Stimulated activated CD4-positive, alpha-beta T cell treated with anti-CD3 and anti-CD28 coated beads, Interleukin-1b, Interleukin-23, amount 100 ng/mL, for 1 hour (primary cell): ENCODE measurements around the gene ZFYVE1.
"Not testable (repeated sequence)": the region's sequence is repeated elsewhere in the genome, so short reads cannot be mapped to it uniquely, and the experiment has no call there.

Source experiments
- DNase-seq, 2 donors: peaks; one replicate each; pipeline ENCODE4 v3.0.0-alpha.2; 2020; ENCODE audit warnings: low read depth in 2 of 2

Gene ZFYVE1

DNA sequence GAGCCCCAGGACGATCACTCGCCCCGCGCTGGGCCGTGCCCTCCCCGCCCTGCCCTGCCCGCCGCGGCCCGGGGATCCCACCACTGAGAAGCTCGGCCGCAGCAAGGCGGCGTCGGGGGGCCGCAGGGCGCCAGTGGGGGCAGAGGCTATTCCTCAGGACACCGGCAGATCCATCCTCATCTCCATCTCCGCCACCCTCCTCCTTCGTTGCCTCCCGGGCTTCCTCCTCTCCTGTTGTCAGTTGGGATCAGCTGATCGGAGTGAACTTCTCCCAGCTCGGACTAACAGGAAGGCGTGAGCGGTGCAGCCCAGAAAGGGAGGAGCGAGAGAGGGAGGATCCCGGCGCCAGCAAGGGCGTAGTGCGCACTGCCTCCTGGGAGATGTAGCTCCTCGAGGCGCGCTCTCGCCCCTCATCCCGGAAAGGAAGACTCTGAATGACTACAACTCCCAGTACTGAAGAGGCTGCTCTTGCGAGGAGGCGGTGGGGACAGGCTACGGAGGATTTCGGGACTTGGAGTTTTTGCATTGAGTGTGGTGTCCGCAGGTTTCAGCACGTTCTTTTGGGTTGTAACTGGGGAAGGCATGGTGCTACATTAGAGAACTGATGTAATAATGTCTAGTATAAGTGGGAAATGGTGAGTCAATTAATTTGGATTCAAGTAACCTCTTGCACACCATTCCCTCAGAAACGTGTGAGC is at the start of gene ZFYVE1:
Gene ZFYVE1, minus strand, starts transcription at position 262 of the 698 bp plus-strand sequence. CDS start 2,598 bp downstream, outside the sequence.
- DNase-seq = peak; percentile 66 to 68

DNA sequence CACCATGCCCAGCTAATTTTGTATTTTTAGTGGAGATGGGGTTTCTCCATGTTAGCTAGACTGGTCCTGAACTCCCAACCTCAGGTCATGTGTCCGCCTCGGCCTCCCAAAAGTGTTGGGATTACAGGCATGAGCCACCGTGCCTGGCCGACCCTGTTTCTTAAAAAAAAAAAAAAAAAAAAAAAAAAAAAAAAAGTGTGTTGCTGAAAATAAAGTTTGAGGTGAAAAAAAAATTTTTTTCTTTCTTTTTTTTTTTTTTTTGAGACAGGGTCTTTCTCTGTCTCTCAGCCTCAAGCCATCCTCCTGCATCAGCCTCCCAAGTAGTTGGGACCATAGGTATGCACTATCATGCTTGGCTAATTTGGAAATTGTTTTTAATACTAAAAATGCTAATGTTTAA is 42.7 kb upstream of the ZFYVE1 start:
- DNase-seq = no peak

- no peak for DNase-seq
Measured at GRCh38 chr14:73058922-73059673, 32.2 kb upstream of the ZFYVE1 start.

DNA sequence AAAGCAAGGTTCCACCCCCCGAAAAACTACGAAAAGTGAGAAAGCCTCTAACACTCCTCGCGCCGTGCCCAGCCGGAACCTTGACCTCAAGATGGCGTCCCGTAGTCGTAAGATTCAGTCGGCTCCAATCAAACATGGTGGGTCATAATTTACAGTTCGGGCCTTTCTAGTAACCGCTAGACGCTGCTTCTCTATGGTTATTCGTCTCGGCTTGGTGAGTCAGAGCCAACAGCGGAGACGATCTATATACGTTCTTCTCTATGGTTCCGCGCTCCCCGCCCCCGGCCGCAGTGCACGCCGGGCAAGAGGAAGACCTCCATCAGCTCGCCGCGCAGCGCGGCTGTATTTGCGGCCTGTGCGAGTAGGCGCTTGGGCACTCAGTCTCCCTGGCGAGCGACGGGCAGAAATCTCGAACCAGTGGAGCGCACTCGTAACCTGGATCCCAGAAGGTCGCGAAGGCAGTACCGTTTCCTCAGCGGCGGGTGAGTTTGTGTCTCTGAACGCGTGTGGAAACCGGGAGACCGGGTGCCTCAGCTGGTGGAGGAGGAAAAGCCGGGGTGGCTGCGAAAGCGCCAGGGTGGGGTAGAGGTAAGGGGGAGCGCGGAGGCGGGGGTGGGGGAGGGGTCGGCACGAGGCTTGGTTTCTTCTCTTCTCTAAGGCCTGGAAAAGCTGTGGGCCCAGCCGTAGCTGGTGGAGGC is 31.5 kb upstream of the ZFYVE1 start, which contains the start of gene RBM25:
Gene RBM25, plus strand, starts transcription at position 311 of the 698 bp plus-strand sequence. CDS start 13,108 bp downstream, outside the sequence.
- DNase-seq = peak; percentile 84 to 88

GRCh38 chr14:73057944-73058223 is 31.0 kb upstream of the ZFYVE1 start:
- no peak for DNase-seq

DNA sequence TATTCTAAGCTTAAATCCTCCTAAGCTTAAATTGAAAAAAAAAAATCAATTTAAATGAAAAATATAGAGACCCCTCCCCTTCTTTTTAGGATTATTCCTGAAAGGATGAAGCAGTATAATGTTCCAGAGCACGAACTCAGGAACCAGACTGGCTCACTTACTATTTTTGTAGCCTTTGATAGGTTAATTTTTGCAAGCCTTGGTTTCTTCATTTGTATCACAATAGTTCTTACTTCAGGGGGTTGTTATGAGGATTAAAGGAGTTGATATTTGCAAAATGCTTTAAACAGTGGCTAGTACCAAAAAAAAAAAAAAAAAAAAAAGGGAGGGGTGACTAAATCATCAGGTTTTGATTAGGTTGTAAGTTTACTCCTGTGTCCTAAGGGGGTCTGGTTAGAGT is 28.3 kb upstream of the ZFYVE1 start:
- no peak for DNase-seq

- DNase-seq = no peak
Measured at GRCh38 chr14:73049428-73049827, 22.5 kb upstream of the ZFYVE1 start.

DNA sequence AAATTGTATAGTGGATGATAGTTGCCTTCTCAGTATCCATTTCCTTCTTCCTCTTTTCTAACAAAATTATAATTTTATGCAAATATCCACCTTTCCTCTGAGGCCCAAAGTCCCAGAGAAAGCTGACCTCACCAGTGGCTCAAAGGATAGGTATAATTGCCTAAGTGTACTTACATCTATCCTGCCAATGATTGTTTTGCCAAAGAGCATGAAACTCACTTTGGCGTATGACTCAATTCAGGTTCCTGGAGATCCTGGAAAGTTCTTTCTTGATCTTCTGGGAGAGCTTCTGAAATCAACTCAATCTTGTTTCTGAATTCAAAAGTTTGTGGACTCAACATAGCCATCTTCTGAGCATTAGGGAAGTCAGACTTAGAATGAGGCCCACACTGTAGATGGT is 20.9 kb upstream of the ZFYVE1 start:
- DNase-seq = no peak

DNA sequence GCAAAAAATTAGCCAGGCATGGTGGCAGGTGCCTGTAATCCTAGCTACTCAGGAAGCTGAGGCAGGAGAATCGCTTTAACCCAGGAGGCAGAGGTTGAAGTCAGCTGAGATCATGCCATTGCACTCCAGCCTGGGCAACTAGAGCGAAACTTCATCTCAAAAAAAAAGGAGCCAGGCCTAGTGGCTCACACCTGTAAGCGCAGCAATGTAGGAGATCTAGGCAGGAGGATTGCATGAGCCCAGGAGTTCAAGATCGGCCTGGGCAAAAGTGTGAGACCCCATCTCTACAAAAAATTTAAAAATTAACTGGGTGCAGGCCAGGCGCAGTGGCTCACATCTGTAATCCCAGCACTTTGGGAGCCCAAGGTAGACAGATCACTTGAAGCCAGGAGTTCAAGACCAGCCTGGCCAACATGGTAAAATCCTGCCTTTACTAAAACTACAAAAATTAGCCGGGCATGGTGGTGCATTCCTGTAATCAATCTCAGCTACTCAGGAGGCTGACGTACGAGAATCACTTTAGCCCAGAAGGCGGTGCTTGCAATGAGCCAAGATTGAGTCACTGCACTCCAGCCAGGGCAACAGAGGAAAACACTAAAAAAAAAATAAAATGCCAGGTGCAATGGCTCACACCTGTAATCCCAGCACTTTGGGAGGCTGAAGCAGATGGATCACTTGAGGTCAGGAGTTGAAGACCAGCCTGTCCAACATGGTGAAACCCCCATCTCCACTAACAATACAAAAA is 10.0 kb upstream of the ZFYVE1 start:
- not testable (repeated sequence) for DNase-seq

DNA sequence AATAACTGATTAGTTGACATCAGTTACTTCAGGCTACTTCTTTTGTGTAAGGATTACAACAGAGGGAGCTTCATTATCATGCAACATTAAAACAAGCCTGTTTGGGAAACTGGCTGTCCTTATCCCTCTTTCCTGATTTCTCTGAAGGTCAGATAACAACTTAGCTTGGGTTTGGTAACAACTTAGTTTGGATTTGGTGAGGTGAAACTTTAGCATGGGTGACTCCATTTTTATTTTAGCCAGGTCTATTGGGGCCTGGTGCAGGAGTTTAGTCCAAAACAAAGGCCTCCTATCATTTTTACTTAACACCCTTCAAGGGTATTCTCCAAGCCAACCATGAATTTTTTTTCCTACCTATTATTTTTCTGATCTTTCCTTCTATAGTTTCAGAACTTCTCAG is 1.1 kb upstream of the ZFYVE1 start:
- DNase-seq = no peak

- DNase-seq = no peak
Measured at GRCh38 chr14:73027546-73027945, 640 bp upstream of the ZFYVE1 start.

GRCh38 chr14:73026243-73026844 is 562 bp downstream of the ZFYVE1 start:
- DNase-seq = no peak

- no peak for DNase-seq
Measured at GRCh38 chr14:73025544-73025943, 1.4 kb downstream of the ZFYVE1 start.

- no peak for DNase-seq
Measured at GRCh38 chr14:73022051-73022450, 4.9 kb downstream of the ZFYVE1 start.

DNA sequence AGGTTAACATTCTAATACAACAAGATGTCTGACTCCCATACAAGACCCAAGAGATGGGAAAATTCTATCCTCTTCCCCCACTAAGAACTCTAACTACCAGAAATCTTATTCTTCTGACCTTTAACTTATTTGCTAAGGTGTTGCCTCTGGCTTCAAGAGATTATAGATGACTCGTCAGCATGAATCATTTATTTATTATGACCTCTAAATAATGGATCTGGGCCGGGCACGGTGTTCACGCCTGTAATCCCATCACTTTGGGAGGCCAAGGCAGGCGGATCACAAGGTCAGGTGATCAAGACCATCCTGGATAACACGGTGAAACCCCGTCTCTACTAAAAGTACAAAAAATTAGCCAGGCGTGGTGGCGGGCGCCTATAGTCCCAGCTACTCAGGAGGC is 10.9 kb downstream of the ZFYVE1 start:
- not testable (repeated sequence) for DNase-seq

DNA sequence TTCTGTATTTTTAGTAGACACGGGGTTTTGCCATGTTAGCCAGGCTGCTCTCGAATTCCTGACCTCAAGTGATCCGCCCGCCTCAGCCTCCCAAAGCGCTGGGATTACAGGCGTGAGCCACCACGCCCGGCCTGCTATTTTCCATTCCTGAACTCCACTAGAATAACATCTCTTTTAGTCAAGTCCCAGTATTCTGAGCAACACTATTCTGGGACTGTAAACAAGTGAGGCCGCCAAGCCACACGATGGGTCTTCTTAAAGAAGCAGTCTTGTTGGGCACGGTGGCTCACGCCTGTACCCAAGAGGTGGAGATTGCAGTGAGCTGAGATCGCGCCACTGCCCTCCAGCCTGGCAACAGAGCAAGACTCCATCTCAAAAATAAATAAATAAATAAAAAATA is 11.4 kb downstream of the ZFYVE1 start:
- not testable (repeated sequence) for DNase-seq

DNA sequence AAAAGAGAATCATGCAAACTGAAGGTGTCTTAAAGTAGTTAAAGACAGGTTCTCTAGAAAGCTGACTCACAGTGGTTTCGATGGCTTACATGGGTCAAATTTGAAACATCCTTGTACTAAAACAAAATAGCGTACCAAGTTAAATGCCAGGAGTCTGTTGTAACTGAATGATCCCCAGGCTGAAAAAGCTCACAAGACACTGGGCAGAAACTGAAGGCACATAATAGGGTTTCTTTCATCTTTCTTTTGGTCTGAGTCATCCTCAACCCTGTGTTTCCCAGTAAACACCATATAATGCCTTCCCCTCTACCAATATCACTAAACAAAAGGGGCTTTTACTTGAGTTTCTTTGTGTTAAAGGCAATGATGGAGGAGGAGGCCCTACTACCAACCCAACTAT is 12.8 kb downstream of the ZFYVE1 start:
- DNase-seq = no peak

DNA sequence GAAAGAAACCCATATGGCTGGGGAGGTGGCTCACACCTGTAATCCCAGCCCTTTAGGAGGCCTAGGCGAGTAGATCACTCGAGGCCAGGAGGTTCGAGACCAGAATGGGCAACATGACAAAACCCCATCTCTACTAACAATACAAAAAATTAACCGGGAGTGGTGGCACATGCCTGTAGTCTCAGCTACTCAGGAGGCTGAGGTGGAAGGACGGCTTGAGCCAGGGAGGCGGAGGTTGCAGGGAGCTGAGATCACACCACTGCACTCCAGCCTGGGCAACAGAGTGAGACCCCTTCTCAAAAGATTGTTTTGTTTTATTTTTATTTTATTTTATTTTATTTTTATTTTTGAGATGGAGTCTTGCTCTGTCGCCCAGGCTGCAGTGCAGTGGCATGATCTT is 15.7 kb downstream of the ZFYVE1 start:
- not testable (repeated sequence) for DNase-seq

DNA sequence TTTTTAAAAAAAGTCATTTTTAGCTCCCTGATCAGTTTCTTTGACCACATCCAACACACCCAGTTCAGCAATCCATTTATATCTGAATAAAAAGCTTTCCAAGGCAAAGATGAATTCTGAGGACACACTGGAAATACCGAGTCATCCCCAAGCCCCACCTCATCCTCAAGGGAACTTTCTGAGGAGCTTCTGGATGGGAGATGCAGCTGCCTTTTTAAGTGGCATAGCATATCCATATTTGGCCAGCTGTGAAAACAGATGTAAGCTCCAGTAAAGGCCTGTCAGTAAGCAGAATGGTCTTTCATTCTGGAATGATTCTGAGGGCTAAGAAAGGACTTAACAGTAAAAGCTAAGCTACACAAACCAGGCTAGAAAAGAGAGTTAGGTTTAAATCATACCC is 18.4 kb downstream of the ZFYVE1 start:
- no peak for DNase-seq

DNA sequence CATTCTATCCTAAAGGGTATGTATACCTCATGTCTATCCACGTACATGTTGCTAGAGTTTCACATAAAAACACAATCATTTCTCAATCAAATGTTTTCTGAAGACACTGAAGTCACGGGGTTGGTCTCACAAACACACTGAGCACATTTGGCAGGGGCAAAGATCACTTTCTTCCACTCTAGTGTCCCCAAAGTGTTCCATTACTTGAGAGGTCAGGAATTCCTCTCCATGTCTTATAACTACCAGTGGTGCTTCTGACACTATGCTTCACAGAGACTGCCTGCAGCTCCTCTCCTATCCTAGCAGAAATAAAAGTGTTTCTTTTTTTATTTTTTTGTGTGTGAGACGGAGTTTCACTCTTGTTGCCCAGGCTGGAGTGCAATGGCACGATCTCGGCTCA is 19.1 kb downstream of the ZFYVE1 start:
- DNase-seq = no peak

DNA sequence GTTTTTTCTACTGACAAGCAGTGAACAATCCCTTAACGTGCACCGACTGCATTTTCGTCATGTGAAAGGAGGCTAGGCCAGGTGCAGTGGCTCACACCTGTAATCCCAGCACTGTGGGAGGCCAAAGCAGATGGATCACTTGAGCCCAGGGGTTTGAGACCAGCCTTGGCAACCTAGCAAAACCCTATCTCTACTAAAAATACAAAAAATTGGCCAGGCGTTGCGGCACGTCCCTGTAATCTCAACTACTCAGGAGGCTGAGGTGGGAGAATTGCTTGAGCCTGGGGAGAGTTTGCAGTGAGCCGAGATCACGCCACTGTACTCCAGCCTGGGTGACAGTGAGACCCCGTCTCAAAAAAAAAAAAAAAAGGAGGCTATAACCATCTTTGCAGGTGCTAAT is 22.3 kb downstream of the ZFYVE1 start:
- DNase-seq = not testable (repeated sequence)

GRCh38 chr14:73003681-73004080 is 23.2 kb downstream of the ZFYVE1 start:
- DNase-seq = no peak
